DND-41 (cell line): ENCODE measurements around the gene ATG5.
"Not testable (repeated sequence)": the region's sequence is repeated elsewhere in the genome, so short reads cannot be mapped to it uniquely, and the experiment has no call there.

ENCODE experiments used
- ATAC-seq: fragments of 200-7000 bp; cut with Tn5 transposase; 3 replicates; pipeline ENCODE4 v1.9.1; 2021; ENCODE audit warnings: low read depth; ENCODE audit not compliant: insufficient read depth
- DNase-seq: peaks from one replicate; pipeline ENCODE4 v3.0.0-alpha.2; 2020
- H2AFZ ChIP-seq: 2 replicates; pipeline ENCODE4 v1.6.0; 2012; ENCODE audit warnings: low read depth, low read length
- H3K27ac ChIP-seq: 2 replicates; pipeline ENCODE4 v1.5.1; 2012; ENCODE audit warnings: low read length, inconsistent platforms
- H3K27me3 ChIP-seq: fragments of 200-600 bp; sonication (generic); 2 replicates; pipeline ENCODE4 v1.6.0; 2012; ENCODE audit warnings: low read length, mild to moderate bottlenecking, inconsistent platforms; ENCODE audit not compliant: insufficient read depth, poor library complexity
- H3K36me3 ChIP-seq: 2 replicates; pipeline ENCODE4 v1.5.1; 2012; ENCODE audit warnings: low read length, inconsistent platforms; ENCODE audit not compliant: insufficient read depth
- H3K4me1 ChIP-seq: 2 replicates; pipeline ENCODE4 v1.5.1; 2012; ENCODE audit warnings: mild to moderate bottlenecking, low read length; ENCODE audit not compliant: insufficient read depth
- H3K4me2 ChIP-seq: 2 replicates; pipeline ENCODE4 v1.6.0; 2012; ENCODE audit warnings: mild to moderate bottlenecking, moderate library complexity, low read length, inconsistent platforms; ENCODE audit not compliant: insufficient read depth
- H3K4me3 ChIP-seq, 2 experiments: fragments of 200-600 bp in 1 of 2; shearing (Covaris generic) in 1 of 2; 2 replicates each; pipeline ENCODE4 v1.5.1; 2012 to 2016; ENCODE audit warnings: inconsistent platforms in 2 of 2, low read length in 2 of 2, mild to moderate bottlenecking in 2 of 2, low read depth in 1 of 2, moderate library complexity in 1 of 2
- H3K79me2 ChIP-seq: 2 replicates; pipeline ENCODE4 v1.6.0; 2012; ENCODE audit warnings: low read length, inconsistent platforms; ENCODE audit not compliant: insufficient read depth
- H3K9ac ChIP-seq: 2 replicates; pipeline ENCODE4 v1.6.0; 2012; ENCODE audit warnings: low read depth, mild to moderate bottlenecking, inconsistent platforms, low read length, moderate library complexity
- H3K9me3 ChIP-seq: 2 replicates; pipeline ENCODE4 v1.5.1; 2012; ENCODE audit warnings: low read length, moderate library complexity, mild to moderate bottlenecking, inconsistent platforms; ENCODE audit not compliant: insufficient read depth, severe bottlenecking
- H4K20me1 ChIP-seq: 2 replicates; pipeline ENCODE4 v1.6.0; 2012; ENCODE audit warnings: low read length; ENCODE audit not compliant: insufficient read depth
- EZH2 ChIP-seq: IDR thresholded peaks from 3 replicates; pipeline ENCODE4 v1.6.1; 2012; ENCODE audit warnings: borderline replicate concordance, low read depth, mild to moderate bottlenecking, moderate library complexity, low read length, inconsistent platforms; ENCODE audit not compliant: severe bottlenecking
- TF ChIP-seq, protein P1 (sequence below): IDR thresholded peaks from 2 replicates; pipeline ENCODE4 v1.5.1; 2012; ENCODE audit warnings: borderline replicate concordance, low read length, moderate library complexity, mild to moderate bottlenecking; ENCODE audit not compliant: poor library complexity, severe bottlenecking; ENCODE audit errors: extremely low read depth

ATG5 gene

DNA sequence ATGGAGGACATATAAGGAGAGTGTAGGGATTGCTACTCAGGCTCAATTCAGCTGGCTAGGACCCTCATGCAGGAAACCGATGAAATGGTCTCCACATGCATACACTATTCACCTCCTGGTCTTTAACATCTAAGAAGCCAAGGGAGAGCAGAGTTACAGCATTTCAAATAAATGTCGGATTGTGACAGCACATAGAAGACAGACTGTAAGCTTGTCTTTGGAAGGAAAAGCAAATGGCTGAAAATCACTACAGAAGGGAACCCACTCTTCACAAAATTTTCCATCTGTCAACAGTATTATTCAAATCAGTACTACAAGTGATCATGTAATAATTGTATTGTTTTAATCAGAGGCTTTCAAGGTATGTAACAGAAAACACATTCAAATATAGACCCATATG, 72.9 kb downstream of the ATG5 start:
- no peaks in the 10 kb centered on the region for H3K4me1 ChIP-seq
- DNase-seq, result no peak
- no peak for ATAC-seq
- H4K20me1 ChIP-seq, result peaks cover 8% of the 10 kb centered on the region; the same call in 1 of the 2 replicates
- H3K4me3 ChIP-seq, result no peak overlapping the region
- no peak overlapping the region for H3K4me2 ChIP-seq
- H3K9ac ChIP-seq, result no peak overlapping the region
- TF ChIP-seq, protein P1, sequence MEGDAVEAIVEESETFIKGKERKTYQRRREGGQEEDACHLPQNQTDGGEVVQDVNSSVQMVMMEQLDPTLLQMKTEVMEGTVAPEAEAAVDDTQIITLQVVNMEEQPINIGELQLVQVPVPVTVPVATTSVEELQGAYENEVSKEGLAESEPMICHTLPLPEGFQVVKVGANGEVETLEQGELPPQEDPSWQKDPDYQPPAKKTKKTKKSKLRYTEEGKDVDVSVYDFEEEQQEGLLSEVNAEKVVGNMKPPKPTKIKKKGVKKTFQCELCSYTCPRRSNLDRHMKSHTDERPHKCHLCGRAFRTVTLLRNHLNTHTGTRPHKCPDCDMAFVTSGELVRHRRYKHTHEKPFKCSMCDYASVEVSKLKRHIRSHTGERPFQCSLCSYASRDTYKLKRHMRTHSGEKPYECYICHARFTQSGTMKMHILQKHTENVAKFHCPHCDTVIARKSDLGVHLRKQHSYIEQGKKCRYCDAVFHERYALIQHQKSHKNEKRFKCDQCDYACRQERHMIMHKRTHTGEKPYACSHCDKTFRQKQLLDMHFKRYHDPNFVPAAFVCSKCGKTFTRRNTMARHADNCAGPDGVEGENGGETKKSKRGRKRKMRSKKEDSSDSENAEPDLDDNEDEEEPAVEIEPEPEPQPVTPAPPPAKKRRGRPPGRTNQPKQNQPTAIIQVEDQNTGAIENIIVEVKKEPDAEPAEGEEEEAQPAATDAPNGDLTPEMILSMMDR, result no peak
- TF ChIP-seq EZH2, result no peak
- no peak overlapping the region for H2AFZ ChIP-seq
- no peaks in the 10 kb centered on the region for H3K27me3 ChIP-seq
- no peak overlapping the region for H3K27ac ChIP-seq
- H3K79me2 ChIP-seq, result peaks cover 19% of the 10 kb centered on the region; the same call in 1 of the 2 replicates
- H3K9me3 ChIP-seq, result no peaks in the 10 kb centered on the region
- peaks cover 4% of the 10 kb centered on the region for H3K36me3 ChIP-seq

DNA sequence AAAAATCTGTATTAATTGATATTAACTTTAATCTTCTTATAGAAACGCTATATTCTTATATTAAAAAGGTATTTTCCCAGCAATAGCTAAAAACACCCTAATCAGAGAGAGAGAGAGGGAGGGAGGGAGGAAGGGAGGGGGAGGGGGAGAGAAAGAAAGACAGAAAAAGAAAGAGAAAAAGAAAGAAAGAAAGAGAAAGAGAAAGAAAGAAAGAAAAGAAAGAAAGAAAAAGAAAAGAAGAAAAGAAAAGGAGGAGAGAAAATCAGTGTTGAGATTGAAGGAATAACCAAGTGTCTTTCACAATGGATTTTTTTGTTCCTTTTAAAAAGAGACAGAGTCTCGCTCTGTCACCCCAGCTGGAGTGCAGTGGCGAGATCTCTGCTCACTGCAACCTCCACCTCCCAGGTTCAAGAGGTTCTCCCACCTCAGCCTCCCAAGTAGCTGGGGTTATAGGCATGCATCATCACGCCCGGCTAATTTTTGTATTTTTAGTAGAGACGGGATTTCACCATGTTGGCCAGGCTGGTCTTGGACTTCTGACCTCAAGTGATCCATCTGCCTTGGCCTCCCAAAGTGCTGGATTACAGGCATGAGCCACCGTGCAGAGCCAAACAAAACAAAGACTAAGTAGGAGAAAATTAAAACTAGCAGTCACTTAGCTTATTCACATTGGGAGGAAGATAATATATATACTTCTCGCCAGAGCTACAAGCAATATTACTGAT, 73.9 kb downstream of the ATG5 start:
- H3K27me3 ChIP-seq, H3K4me1 ChIP-seq, H2AFZ ChIP-seq, DNase-seq, H3K4me2 ChIP-seq, H3K9me3 ChIP-seq, ATAC-seq, H3K9ac ChIP-seq, H3K4me3 ChIP-seq, H3K27ac ChIP-seq: not testable (repeated sequence)
- Histone ChIP-seq H3K79me2 (peaks cover 15% of the 10 kb centered on the region; the same call in 1 of the 2 replicates), H4K20me1 (peaks cover 10% of the 10 kb centered on the region; the same call in 1 of the 2 replicates), H3K36me3 (peaks cover 14% of the 10 kb centered on the region)

DNA sequence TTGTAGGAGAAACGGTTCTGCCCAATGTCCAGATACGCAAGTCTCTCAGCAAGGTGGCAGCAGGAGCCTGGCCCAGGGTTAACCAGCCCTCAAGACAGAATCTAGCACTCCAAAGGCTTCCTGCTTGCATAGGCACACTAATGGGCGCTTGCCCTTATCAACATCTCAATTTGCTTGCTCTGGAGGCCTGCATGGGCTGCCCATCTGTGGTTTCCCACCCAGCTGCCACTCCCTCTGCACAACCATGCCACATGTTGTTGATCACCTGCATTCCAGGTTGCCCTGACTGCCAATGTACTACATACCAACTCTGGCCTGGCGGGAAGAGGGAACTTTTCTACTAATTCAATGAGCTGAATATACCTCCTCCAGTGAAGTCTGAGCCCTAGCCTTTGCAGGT, 74.6 kb downstream of the ATG5 start:
- H3K27me3 ChIP-seq, result no peaks in the 10 kb centered on the region
- TF ChIP-seq, protein P1, result no peak
- TF ChIP-seq EZH2, result no peak
- no peaks in the 10 kb centered on the region for H3K4me1 ChIP-seq
- no peak for ATAC-seq
- H3K9me3 ChIP-seq, result no peaks in the 10 kb centered on the region
- no peak overlapping the region for H3K9ac ChIP-seq
- no peak overlapping the region for H3K4me2 ChIP-seq
- no peak overlapping the region for H2AFZ ChIP-seq
- H3K79me2 ChIP-seq, result peaks cover 15% of the 10 kb centered on the region; the same call in 1 of the 2 replicates
- no peak overlapping the region for H3K27ac ChIP-seq
- H3K36me3 ChIP-seq, result peaks cover 14% of the 10 kb centered on the region
- DNase-seq, result no peak
- H4K20me1 ChIP-seq, result peaks cover 10% of the 10 kb centered on the region; the same call in 1 of the 2 replicates
- no peak overlapping the region for H3K4me3 ChIP-seq

DNA sequence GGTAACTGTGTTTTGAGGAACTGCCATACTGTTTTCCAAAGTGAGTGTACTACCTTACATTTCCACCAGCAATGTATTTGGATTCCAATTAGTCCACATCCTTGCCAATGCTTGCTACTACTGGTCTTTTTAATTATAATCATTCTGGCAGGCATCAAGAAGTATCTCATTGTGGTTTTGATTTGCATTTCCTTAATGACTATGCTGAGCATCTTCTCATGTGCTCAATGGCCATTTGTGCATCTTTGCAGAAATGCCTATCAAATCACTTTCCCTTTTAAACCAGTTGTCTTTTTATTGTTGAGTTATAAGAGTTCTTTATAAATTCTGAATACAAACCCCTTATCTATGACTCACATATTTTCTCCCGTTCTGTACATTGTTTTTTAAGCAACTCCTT, 75.9 kb downstream of the ATG5 start:
- no peak overlapping the region for H3K4me3 ChIP-seq
- no peak overlapping the region for H3K27ac ChIP-seq
- no peaks in the 10 kb centered on the region for H3K27me3 ChIP-seq
- no peak overlapping the region for H3K9ac ChIP-seq
- H2AFZ ChIP-seq, result no peak overlapping the region
- H3K4me1 ChIP-seq, result no peaks in the 10 kb centered on the region
- H3K4me2 ChIP-seq, result no peak overlapping the region
- no peak for DNase-seq
- H3K36me3 ChIP-seq, result peaks cover 26% of the 10 kb centered on the region
- TF ChIP-seq, protein P1, result no peak
- TF ChIP-seq EZH2, result no peak
- H3K79me2 ChIP-seq, result peaks cover 12% of the 10 kb centered on the region; the same call in 1 of the 2 replicates
- peaks cover 6% of the 10 kb centered on the region; the same call in 1 of the 2 replicates for H4K20me1 ChIP-seq
- H3K9me3 ChIP-seq, result no peaks in the 10 kb centered on the region
- ATAC-seq, result no peak
